HG02852 (cell line): ENCODE measurements around the gene GOLGB1.
"Not testable (repeated sequence)": the region's sequence is repeated elsewhere in the genome, so short reads cannot be mapped to it uniquely, and the experiment has no call there.

Source experiments
- ATAC-seq: cut with Tn5 transposase; IDR thresholded peaks from one replicate; pipeline ENCODE4 v1.9.1; 2021; ENCODE audit warnings: mild to moderate bottlenecking, moderate library complexity; ENCODE audit not compliant: unreplicated experiment

The GOLGB1 gene, protein sequence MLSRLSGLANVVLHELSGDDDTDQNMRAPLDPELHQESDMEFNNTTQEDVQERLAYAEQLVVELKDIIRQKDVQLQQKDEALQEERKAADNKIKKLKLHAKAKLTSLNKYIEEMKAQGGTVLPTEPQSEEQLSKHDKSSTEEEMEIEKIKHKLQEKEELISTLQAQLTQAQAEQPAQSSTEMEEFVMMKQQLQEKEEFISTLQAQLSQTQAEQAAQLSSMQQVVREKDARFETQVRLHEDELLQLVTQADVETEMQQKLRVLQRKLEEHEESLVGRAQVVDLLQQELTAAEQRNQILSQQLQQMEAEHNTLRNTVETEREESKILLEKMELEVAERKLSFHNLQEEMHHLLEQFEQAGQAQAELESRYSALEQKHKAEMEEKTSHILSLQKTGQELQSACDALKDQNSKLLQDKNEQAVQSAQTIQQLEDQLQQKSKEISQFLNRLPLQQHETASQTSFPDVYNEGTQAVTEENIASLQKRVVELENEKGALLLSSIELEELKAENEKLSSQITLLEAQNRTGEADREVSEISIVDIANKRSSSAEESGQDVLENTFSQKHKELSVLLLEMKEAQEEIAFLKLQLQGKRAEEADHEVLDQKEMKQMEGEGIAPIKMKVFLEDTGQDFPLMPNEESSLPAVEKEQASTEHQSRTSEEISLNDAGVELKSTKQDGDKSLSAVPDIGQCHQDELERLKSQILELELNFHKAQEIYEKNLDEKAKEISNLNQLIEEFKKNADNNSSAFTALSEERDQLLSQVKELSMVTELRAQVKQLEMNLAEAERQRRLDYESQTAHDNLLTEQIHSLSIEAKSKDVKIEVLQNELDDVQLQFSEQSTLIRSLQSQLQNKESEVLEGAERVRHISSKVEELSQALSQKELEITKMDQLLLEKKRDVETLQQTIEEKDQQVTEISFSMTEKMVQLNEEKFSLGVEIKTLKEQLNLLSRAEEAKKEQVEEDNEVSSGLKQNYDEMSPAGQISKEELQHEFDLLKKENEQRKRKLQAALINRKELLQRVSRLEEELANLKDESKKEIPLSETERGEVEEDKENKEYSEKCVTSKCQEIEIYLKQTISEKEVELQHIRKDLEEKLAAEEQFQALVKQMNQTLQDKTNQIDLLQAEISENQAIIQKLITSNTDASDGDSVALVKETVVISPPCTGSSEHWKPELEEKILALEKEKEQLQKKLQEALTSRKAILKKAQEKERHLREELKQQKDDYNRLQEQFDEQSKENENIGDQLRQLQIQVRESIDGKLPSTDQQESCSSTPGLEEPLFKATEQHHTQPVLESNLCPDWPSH (N-terminal part only)

DNA sequence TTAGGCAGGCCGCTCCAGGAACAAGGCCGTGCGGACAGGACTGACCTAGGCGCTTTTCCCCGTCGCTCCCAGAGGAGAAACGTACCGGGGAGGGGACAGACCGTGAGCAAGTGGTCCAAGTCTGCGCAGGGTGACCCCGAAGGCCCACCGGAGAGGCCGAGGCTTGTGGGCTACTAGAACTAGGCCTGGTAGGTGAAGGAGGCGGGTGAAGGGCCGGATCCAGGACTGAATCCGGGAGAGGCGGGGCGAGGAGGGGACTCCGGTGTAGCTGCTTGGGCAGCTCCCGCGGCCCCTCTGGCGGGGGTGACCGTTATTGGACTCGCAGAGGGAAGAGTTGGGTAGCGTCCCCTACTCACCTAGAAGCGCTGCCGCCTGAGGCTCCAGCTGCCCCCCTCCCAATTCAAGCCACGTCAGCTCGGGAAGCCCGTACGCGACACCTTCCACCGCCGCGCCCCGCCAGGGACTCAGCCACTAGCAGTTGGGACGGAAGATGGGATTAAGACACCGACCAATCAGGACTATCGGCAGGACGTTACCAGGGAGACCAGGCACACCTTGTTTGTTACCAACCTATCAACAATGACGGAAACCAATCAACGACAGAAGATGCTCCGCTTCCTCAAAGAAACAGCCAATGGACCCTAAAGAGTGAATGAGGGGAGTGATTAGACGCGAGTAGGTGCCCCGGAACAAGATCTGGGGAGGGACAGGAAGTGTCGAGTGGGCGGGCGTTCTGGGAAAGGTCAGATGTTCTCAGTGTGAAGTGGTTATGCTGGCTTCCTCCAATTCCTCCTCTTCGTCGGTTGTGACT, at the start of gene GOLGB1:
GOLGB1 (minus strand) TSS at position 466 of the 811 bp plus-strand sequence. CDS start 18,770 bp downstream, outside the sequence.
- ATAC-seq, result peak; percentile 98

DNA sequence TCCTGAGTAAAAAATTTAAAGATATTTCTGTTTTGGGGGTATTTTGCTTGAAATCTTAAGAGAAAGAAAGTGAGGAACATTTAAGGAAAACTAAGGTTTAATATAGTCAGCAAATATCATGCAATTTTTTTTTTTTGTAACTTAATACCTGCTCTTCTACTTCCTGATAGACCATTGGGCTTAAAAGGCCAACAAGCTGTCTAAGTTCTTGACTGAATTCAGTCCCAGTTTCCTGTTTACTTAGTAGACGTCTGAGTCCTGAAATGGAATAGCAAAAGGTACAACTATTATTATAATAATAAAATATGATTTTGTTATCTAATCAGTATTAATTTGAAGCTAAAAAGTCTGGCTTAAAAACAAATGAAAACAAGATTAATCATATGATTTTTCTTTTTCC, 47.4 kb upstream of the GOLGB1 start:
- no peak for ATAC-seq

DNA sequence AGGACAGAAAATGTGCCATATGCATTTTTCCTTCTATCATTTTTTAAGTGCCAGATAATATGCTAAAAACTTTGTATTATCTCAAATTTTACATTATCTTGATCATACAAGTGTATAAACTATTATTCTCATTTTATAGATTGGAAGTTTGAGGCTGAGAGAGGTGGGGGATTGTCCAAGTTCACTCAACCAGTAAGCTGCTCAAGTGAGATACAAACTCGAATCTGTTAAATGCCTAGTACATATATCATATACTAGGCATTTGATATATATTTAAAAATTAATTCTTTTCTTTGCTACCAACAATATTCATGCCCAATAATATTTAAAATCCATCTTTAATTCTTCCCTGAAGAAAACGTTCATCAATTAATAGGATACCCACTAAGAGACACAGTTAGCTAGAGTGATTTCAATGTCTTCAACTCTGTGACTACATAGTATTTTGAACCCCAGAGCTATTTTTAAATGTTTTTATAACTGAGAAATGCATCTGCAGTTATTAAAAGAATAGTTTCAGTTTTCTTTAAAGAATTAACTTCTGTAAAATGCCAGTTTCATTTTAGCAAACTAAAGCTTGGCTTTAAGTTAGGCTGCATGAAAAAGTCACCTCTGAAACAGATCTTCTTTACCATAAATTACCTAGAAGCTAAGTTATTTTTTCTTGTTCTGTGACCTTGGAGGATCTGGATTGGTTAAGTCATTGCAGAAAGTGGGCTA, 44.9 kb upstream of the GOLGB1 start:
- peak; percentile 39 for ATAC-seq

DNA sequence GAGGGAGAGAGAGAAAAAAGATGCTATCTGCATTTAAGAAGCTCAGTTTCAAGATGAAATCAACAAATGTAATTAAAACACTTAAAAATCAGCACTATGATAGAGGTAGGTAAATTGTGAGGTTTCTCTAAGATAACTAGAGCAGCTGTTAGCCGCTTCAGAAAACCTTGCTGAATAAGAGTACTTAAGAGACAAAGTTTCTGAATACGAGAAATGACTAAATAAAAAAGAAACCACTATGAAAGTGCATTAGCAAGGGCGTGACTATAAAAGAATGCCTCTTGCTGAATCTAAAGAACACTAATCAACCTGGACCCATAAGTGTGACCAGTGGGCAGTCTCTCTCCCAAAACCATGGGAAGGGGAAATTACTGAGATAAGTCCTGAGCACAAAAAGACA, 43.5 kb upstream of the GOLGB1 start:
- peak; percentile 75 for ATAC-seq

DNA sequence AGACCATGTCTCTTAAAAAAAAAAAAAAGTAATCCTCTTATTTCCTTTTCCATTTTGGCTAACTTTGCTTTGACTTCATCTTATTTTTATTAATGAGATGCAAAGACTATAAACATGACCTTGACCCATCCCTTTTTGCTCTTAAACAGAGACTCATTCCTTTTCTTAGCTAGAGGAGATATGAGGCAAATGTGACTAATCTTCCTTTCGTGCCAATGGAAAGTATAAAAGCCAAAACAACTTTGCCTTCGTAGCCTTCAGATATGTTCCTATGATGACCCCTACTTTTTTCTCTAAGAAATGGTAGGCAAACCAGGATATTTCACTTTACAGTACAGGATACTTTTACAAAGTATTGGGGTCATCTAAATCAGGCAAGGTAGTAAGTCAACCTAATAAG, 36.9 kb upstream of the GOLGB1 start:
- ATAC-seq, result no peak

DNA sequence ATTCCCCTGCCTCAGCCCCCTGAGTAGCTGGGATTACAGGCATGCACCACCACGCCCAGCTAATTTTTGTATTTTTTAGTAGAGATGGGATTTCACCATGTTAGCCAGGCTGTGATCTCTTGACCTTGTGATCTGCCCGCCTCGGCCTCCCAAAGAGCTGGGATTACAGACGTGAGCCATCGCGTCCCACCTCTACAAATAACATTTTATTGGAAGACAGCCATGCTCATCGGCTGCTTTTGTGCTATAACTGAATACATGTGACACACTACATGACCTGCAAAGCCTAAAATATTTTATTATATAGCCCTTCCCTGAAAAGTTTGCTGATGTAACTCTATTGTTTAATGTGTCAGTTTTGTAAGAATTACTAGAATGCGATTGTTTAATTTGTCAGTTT, 33.2 kb upstream of the GOLGB1 start:
- not testable (repeated sequence) for ATAC-seq

DNA sequence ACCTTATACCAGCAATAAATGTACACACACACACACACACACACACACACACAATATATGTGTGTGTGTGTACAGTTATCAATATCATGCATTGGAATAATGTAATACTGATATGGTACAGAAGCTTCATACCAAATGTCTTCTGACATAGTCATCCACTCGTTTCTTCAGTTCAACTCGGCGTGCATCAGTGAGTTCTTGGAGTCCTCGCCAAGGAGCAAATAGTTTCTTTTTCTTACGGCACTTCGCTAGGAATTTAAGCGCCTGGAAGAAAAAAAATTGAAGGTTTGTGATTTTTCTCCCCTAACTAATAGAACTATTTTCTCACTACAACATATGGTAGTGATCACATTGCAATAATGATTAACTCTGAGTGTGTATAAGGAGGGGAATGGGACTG, 32.1 kb upstream of the GOLGB1 start:
- ATAC-seq, result no peak

DNA sequence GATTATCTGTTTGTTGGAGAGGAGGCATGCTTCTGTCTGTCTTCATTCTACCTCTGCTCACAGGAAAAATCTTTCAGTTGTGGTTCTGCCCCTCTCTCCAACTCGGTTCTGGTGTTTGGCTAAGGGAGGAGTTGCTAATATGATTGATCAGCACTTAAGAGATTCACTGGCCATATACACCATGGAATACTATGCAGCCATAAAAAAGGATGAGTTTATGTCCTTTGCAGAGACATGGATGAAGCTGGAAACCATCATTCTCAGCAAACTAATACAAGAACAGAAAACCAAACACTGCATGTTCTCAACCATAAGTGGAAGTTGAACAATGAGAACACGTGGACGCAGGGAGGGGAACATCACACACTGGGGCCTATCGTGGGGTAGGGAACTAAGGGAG, 25.6 kb upstream of the GOLGB1 start:
- ATAC-seq, result not testable (repeated sequence)

DNA sequence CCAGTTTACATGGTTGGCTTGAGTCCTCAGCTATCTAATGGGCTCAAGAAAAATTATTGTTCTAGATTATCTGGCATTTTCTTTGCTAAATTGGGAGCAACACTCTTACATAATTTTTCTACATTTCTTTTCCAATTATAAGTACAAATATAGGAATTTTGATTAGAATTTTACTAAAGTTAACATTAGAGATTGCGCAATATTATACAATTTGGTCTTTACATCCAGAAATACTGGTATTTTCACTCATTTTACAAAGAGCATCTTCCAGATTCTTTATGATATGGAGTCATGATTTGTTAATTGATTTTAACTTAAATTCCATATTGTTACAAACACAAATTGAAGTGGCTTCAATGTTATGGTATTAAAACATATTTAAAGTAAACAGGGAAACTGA, 19.7 kb upstream of the GOLGB1 start:
- ATAC-seq, result no peak

DNA sequence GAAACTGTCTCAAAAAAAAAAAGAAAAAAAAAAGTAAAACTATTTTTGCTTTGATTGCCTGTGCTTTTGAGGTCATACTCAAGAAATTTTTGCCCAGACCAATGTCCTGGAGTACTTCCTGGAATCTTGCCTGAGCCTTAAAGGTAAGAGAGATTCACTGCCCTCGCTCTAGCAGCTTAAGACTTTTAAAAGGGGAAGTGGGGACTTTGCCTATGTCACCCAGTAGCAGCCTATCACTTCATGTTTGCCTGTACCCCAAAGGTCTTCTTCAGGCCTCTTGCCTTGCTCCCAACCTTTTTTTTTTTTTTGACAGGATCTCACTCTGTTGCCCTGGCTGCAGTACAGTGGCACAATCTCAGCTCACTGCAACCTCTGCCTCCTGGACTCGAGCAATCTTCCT, 18.9 kb upstream of the GOLGB1 start:
- ATAC-seq, result no peak

DNA sequence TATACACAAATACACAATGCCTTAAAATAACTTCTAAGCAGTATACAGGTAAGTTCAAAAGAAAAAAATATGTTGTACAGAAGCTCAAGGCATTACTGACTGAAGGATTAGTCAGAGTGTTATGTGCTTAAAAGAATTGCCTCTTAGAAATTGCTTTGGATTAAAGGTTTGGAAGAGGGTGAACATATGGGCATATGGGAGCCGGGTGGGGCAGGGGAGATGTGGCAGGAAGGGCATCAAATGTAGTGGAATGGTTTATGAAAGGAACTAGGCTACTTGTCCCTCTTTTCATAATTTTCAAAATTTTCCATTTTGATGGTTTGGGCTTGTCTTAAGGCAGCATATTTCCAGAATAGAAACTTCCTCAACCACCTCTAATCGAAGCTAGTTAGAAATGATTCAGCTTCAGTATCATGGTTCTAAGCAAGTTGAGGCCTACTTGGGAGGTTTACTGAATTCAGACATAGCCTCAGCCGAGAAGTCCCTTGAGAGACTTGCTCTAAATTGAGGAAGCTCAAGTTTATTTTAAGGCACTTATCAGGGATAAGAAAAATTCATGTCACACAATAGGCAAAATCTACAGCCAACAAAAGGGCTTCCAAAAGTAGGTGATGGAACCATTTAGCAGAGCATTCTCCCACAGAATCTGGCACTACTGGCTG, 10.1 kb upstream of the GOLGB1 start:
- ATAC-seq, result no peak

DNA sequence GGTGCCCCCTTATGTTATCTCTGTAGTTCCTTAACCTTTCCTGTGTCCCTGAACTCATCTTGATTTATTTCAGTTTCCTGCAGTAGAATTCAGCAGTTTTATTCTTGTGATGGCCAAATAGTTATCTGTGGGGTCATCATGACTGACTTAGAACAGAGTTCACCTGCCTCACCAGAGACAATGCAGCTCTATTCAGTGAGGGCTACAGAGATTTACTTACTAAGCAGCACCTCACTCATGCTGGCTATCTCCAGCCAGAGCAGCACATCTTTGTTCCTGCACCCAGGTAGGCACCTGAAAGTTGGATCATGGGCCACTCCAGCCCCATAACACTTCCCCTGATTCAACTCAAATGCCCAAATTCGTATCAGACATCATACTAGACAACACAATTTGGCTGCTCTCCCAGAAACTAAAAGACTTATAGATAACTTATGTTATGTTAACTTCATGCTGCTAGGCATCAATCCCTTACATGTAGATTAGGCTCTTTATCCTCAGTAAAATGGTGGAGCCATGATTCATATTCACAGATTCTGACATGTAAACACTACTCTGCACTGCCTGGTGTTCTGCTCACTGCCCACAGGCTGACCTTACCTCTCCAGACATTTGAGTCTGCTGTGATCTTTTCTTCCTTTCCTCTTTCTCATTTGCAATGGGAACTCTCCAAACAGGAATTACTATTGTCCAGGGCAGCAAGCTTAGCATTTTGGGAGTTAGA, 9.3 kb upstream of the GOLGB1 start:
- no peak for ATAC-seq

DNA sequence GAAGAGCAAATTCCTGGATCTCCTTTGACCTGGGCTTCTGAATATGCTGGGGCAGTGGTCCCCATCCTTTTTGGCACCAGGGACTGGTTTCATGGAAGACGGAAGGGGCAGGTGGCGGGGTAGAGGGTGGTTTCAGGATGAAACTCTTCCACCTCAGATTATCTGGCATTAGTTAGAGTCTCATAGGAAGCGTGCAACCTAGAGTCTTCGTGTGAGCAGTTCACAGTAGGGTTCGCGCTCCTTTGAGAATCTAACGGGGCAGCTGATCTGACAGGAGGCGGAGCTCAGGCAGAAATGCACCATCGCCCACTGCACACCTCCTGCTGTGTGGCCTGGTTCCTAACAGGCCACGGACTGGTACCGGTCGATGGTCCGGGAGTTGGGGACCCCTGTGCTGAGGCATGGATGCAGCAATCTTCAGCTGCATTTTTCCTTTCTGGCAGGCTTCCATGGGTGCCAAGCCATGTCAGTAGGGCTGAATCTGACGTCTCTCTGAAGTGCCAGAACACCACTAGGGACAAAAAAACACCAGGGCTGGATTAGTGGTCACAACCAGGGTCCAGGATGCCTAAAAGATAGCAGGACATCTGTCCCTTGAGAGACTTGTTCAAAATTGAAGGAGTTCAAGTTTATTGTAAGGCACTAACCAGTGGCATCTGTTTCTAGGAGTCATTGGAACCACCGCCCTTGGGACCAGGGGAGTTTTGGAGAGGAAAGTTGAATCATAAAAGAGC, 8.4 kb upstream of the GOLGB1 start:
- no peak for ATAC-seq

DNA sequence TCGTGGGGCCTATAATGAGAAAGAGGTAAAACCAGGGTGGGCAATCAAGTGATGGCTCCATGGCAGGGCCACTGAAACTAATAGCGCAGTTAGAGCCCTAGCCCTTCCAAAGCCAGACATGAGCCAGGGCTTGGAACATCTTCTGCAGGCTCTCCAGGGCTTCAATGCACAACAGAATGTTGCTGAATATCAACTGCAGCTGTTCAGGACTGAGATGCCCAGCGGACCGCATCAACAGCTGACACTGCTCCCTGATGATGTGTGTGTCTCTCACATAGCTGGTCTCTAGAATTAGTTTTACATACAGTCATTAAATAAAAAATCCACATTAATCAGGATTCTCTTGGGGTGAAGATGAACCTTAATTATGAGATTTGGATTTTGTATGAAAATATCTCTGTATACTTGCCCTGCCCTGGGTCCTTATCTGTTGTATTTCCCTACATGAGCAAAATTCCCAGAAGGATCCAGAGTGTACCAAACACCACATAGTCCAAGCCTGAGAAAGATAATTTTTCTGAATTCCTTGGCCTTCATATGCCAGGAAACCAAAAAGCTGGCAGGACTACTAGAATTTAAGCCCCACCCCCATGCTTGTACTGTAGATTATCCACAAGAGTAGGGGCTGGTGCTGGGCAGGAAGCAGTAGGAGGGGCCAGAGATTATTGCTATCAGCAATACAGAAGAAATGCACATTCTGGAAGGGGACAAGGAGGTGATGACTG, 7.7 kb upstream of the GOLGB1 start:
- ATAC-seq, result no peak

DNA sequence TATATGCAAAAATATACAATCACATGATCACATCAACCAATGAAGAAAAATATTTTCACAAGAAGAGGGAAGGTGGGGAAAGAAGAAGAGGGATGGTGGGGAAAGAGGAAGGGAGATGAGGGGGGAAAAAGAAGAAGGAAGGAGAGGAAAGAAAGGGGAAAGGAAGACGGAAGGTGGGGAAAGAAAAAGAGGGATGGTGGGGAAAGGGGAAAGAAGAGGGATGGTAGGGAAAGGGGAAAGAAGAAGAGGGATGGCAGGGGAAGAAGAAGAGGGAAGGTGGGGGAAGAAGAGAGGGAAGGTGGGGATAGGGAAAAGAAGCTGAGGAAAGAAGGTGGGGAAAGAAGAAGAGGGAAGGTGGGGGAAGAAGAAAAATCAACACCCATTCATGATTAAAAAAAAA, 3.2 kb upstream of the GOLGB1 start:
- no peak for ATAC-seq

DNA sequence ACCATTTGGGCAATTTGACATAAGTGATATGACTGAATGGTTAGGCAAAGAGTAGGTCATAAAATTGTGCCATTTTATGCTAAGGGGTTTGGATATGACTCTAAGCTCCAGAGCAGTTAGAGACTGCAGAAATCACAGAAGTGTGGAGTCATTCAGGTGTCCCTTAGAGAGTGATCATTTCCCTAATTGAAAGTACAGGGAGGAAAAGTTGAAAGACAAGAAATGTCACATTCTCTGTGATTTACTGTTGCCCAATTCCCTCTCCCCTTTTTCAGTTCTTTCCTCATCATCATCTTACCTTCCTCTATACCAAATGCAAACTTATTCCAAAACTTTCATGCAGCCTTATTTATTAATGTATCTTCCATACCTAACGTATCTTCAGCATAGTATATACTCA, 2.7 kb upstream of the GOLGB1 start:
- ATAC-seq, result no peak

DNA sequence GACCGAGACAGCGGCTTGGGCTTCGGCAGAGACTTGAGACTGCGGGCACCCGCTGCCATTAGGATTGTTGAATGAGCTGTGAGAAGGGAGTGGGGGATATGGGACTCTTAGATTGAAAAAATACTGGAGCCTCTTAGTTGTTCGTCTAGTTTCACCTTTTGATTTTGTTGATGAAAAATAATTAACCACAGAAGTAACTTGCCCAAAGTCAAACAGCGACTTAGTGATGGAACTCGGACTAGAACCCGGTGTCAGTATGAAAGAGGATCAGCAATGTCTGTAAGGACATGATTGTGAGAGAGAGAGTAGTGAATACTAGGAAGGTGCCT, 510 bp upstream of the GOLGB1 start:
- ATAC-seq, result no peak
